ENCODE results near the gene ZNF862. TPM values are rescaled to one million over a fixed set of nuclear protein-coding genes. Genes with fewer than 3 reads are reported as not detected.

Gene ZNF862
- total RNA-seq, 6 donors from 2014 or later: 7.1 to 31.4 (median 16.7) TPM

DNA sequence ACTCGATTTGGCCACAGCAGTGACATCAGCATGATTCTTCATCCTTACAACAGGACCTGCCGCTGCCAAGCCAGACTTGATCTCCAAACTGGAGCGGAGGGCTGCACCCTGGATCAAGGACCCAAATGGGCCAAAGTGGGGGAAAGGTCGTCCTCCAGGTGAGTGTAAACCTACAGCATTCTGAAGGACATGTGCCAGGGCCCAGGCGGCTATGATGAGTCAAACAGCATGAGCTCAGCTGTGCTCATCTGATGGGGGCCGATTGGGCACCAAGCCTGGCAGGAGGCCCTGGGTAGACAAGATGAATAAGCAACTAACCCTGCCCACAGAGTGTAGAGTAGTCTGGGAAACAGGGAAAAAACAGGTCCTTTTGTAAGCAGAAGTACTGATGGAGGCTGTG is 21.2 kb downstream of the ZNF862 start:
- DNase-seq (no peak), ATAC-seq (ENCODE audit: low FRiP score in 2 of 2) (no peak)
- no peaks in the 10 kb centered on the region for H3K9me3 ChIP-seq
- TF ChIP-seq, protein P1, sequence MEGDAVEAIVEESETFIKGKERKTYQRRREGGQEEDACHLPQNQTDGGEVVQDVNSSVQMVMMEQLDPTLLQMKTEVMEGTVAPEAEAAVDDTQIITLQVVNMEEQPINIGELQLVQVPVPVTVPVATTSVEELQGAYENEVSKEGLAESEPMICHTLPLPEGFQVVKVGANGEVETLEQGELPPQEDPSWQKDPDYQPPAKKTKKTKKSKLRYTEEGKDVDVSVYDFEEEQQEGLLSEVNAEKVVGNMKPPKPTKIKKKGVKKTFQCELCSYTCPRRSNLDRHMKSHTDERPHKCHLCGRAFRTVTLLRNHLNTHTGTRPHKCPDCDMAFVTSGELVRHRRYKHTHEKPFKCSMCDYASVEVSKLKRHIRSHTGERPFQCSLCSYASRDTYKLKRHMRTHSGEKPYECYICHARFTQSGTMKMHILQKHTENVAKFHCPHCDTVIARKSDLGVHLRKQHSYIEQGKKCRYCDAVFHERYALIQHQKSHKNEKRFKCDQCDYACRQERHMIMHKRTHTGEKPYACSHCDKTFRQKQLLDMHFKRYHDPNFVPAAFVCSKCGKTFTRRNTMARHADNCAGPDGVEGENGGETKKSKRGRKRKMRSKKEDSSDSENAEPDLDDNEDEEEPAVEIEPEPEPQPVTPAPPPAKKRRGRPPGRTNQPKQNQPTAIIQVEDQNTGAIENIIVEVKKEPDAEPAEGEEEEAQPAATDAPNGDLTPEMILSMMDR (IDR thresholded peaks at IDR 0.05): no peak
- TF ChIP-seq EP300 (IDR thresholded peaks at IDR 0.05) (no peak), POLR2AphosphoS5 (IDR thresholded peaks at IDR 0.05) (no peak), POLR2A (IDR thresholded peaks at IDR 0.05) (no peak)
- H3K36me3 ChIP-seq: peaks cover 3 to 59% (median 30%) of the 10 kb centered on the region in 4 donors
- 93 to 98% methylated on average over 5 to 6 of the region's 6 CpGs for WGBS, 2 donors
- no peaks in the 10 kb centered on the region for H3K27me3 ChIP-seq
- no peak overlapping the region for H3K4me3 ChIP-seq
- H3K27ac ChIP-seq: no peak overlapping the region
- H3K4me1 ChIP-seq: peaks cover 4 to 14% (median 6%) of the 10 kb centered on the region in 4 donors

DNA sequence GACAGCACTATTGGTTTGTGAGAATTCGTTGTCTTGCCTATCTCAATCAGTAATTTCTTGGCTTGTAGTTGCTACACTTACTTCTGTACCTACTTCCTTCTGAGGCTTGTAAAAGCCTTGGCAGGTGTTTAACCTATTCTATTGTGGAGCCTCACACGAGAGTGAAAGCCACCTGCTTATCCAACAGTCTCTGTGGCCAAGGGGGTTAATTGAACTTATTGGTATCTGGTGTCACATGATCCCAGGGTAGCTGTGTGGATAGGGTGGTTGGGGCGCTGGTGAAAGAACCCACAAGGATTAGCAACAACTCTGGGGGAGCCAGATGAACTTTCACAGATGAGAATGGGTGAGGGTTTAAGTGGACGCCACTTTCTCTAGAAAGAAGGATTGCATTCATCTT is 21.7 kb downstream of the ZNF862 start:
- DNase-seq (no peak), ATAC-seq (ENCODE audit: low FRiP score in 2 of 2) (no peak)
- peaks cover under 1 to 11% (median 3%) of the 10 kb centered on the region in 4 donors for H3K4me1 ChIP-seq
- H3K36me3 ChIP-seq: peaks cover 3 to 65% (median 33%) of the 10 kb centered on the region in 4 donors
- H3K4me3 ChIP-seq: no peak overlapping the region
- TF ChIP-seq, protein P1 (IDR thresholded peaks at IDR 0.05): no peak
- TF ChIP-seq POLR2A (IDR thresholded peaks at IDR 0.05) (no peak), EP300 (IDR thresholded peaks at IDR 0.05) (no peak), POLR2AphosphoS5 (IDR thresholded peaks at IDR 0.05) (no peak)
- H3K9me3 ChIP-seq: no peaks in the 10 kb centered on the region
- no peak overlapping the region for H3K27ac ChIP-seq
- H3K27me3 ChIP-seq: no peaks in the 10 kb centered on the region
- 92 to 93% methylated on average over 4 of the region's 4 CpGs for WGBS, 2 donors

DNA sequence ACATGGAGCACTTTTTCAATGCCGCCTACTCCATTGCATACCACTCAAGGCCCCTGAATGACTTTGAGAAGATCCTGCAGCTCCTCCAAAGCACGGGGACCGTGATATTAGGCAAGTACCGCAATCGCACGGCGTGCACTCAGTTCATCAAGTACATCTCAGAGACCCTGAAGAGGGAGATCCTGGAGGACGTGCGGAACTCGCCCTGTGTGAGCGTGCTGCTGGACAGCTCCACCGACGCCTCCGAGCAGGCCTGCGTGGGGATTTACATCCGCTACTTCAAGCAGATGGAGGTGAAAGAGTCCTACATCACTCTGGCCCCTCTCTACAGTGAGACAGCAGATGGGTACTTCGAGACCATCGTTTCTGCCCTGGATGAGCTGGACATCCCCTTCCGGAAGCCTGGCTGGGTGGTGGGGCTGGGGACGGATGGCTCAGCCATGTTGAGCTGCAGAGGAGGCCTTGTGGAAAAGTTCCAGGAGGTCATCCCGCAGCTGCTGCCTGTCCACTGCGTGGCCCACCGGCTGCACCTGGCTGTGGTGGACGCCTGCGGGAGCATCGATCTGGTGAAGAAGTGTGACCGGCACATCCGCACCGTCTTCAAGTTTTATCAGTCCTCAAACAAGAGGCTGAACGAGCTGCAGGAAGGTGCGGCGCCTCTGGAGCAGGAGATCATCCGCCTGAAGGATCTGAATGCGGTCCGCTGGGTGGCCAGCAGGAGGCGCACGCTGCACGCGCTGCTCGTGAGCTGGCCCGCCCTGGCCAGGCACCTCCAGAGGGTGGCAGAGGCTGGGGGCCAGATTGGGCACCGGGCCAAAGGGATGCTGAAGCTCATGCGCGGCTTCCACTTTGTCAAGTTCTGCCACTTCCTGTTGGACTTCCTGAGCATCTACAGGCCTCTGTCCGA is 22.9 kb downstream of the ZNF862 start:
- H3K27ac ChIP-seq: no peak overlapping the region
- H3K9me3 ChIP-seq: no peaks in the 10 kb centered on the region
- 84 to 86% methylated on average over 39 to 45 of the region's 45 CpGs for WGBS, 2 donors
- no peaks in the 10 kb centered on the region for H3K27me3 ChIP-seq
- H3K4me1 ChIP-seq: peaks cover 5 to 15% (median 9%) of the 10 kb centered on the region in 4 donors
- TF ChIP-seq, protein P1 (IDR thresholded peaks at IDR 0.05): peak in 2 of 6 experiments; percentile 14 to 31
- TF ChIP-seq POLR2AphosphoS5 (IDR thresholded peaks at IDR 0.05): no peak
- H3K36me3 ChIP-seq: peaks cover 3 to 68% (median 33%) of the 10 kb centered on the region in 4 donors
- ATAC-seq (ENCODE audit: low FRiP score in 2 of 2) (no peak), DNase-seq (peak in 1 of 2 donors; percentile 83)
- no peak overlapping the region for H3K4me3 ChIP-seq

DNA sequence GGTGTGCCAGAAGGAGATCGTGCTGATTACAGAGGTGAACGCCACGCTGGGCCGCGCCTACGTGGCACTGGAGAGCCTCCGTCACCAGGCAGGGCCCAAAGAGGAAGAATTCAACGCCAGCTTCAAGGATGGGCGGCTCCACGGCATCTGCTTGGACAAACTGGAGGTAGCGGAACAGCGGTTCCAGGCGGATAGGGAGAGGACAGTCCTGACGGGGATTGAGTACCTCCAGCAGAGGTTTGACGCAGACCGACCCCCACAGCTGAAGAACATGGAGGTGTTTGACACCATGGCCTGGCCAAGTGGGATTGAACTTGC is 23.5 kb downstream of the ZNF862 start:
- DNase-seq (peak in 1 of 2 donors; percentile 66), ATAC-seq (ENCODE audit: low FRiP score in 2 of 2) (no peak)
- peaks cover 3 to 63% (median 33%) of the 10 kb centered on the region in 4 donors for H3K36me3 ChIP-seq
- H3K27me3 ChIP-seq: no peaks in the 10 kb centered on the region
- TF ChIP-seq EP300 (IDR thresholded peaks at IDR 0.05) (no peak), POLR2A (IDR thresholded peaks at IDR 0.05) (no peak), POLR2AphosphoS5 (IDR thresholded peaks at IDR 0.05) (no peak)
- TF ChIP-seq, protein P1 (IDR thresholded peaks at IDR 0.05): no peak
- WGBS, 2 donors: 82 to 89% methylated on average over 16 of the region's 16 CpGs
- peaks cover 7 to 21% (median 14%) of the 10 kb centered on the region in 4 donors for H3K4me1 ChIP-seq
- H3K27ac ChIP-seq: no peak overlapping the region
- no peaks in the 10 kb centered on the region for H3K9me3 ChIP-seq
- no peak overlapping the region for H3K4me3 ChIP-seq
